ENCODE results near the gene CD81. TPM values are rescaled to one million over a fixed set of nuclear protein-coding genes. Genes with fewer than 3 reads are reported as not detected.

Gene CD81
- total RNA-seq, 4 donors from 2014 or later, result 110 to 265 (median 125) TPM

GRCh38 chr11:2382936-2383851 lies 6.1 kb downstream of the CD81 start:
- no peak for DNase-seq
- Histone ChIP-seq H3K27ac (peak overlapping the region; percentile 96 to 99 (median 98)), H3K36me3 (peaks cover 0 to 30% (median 0%) of the 10 kb centered on the region in 3 donors), H3K9me3 (no peaks in the 10 kb centered on the region), H3K4me3 (peak overlapping the region in 2 of 4 donors; percentile 7 to 48), H3K4me1 (peaks cover 88 to 100% (median 94%) of the 10 kb centered on the region in 3 donors), H3K27me3 (no peaks in the 10 kb centered on the region)
- no peak for TF ChIP-seq POLR2A (IDR thresholded peaks at IDR 0.05)
- TF ChIP-seq CTCF (IDR thresholded peaks at IDR 0.05), result no peak
- 23 to 24% methylated on average over 3 to 6 of the region's 26 CpGs for WGBS, 2 donors
- intact Hi-C loops (cut with DNase I), result no loop called here

GRCh38 chr11:2383852-2384804 lies 7.0 kb downstream of the CD81 start:
- peak overlapping the region in 2 of 4 donors; percentile 9 to 48 for H3K4me3 ChIP-seq
- peak overlapping the region; percentile 96 to 99 (median 98) for H3K27ac ChIP-seq
- H3K4me1 ChIP-seq, result peaks cover 92 to 100% (median 97%) of the 10 kb centered on the region in 3 donors
- intact Hi-C loops (cut with DNase I), result no loop called here
- DNase-seq, result no peak
- TF ChIP-seq POLR2A (IDR thresholded peaks at IDR 0.05), result peak in 1 of 4 donors; percentile 5
- no peak for TF ChIP-seq CTCF (IDR thresholded peaks at IDR 0.05)
- peaks cover 0 to 39% (median 0%) of the 10 kb centered on the region in 3 donors for H3K36me3 ChIP-seq
- H3K9me3 ChIP-seq, result no peaks in the 10 kb centered on the region
- no peaks in the 10 kb centered on the region for H3K27me3 ChIP-seq
- WGBS, 2 donors, result 24% methylated on average over 7 of the region's 33 CpGs; no CpG with 5 or more reads in 1 of the 2 donors

GRCh38 chr11:2385156-2386151 lies 8.3 kb downstream of the CD81 start:
- TF ChIP-seq CTCF (IDR thresholded peaks at IDR 0.05) (no peak), POLR2A (IDR thresholded peaks at IDR 0.05) (no peak)
- Histone ChIP-seq H3K4me1 (peaks cover 91 to 100% (median 97%) of the 10 kb centered on the region in 3 donors), H3K9me3 (no peaks in the 10 kb centered on the region), H3K4me3 (peak overlapping the region in 2 of 4 donors; percentile 9 to 36), H3K27me3 (no peaks in the 10 kb centered on the region), H3K36me3 (peaks cover 0 to 39% (median 0%) of the 10 kb centered on the region in 3 donors), H3K27ac (peak overlapping the region; percentile 45 to 98 (median 96))
- 24 to 60% methylated on average over 19 to 34 of the region's 48 CpGs for WGBS, 2 donors
- intact Hi-C loops (cut with DNase I), result no loop called here
- DNase-seq, result no peak

GRCh38 chr11:2386591-2386990 lies 9.5 kb downstream of the CD81 start:
- intact Hi-C loops (cut with DNase I), result no loop called here
- Histone ChIP-seq H3K36me3 (peaks cover 7 to 48% (median 8%) of the 10 kb centered on the region in 3 donors), H3K4me1 (peaks cover 91 to 100% (median 97%) of the 10 kb centered on the region in 3 donors), H3K4me3 (peak overlapping the region in 1 of 4 donors; percentile 3), H3K9me3 (no peaks in the 10 kb centered on the region), H3K27me3 (no peaks in the 10 kb centered on the region), H3K27ac (peak overlapping the region; percentile 17 to 97 (median 81))
- no peak for DNase-seq
- TF ChIP-seq POLR2A (IDR thresholded peaks at IDR 0.05) (no peak), CTCF (IDR thresholded peaks at IDR 0.05) (no peak)
- 28 to 56% methylated on average over 4 to 5 of the region's 9 CpGs for WGBS, 2 donors
